Stimulated activated CD8-positive, alpha-beta memory T cell treated with anti-CD3 and anti-CD28 coated beads, Interleukin-4, amount 100 ng/mL, for 24 hours (primary cell): ENCODE data around the gene PRAC2.
"Not testable (repeated sequence)": the region's sequence is repeated elsewhere in the genome, so short reads cannot be mapped to it uniquely, and the experiment has no call there.

ENCODE experiments used
- DNase-seq: peaks from one replicate; pipeline ENCODE4 v3.0.0-alpha.2; 2020; ENCODE audit warnings: low read depth

PRAC2 gene

GRCh38 chr17:48722915-48723422, at the start of gene PRAC2:
Gene PRAC2, plus strand, starts transcription at chr17:48723185. Its CDS starts 1,226 bp downstream, at chr17:48724411.
- no peak for DNase-seq

GRCh38 chr17:48676963-48677558, 45.9 kb upstream of the PRAC2 start:
- no peak for DNase-seq

- DNase-seq: peak; percentile 57
Measured at GRCh38 chr17:48678141-48678971, 44.6 kb upstream of the PRAC2 start.

- DNase-seq: no peak
Measured at GRCh38 chr17:48679385-48680096, 43.4 kb upstream of the PRAC2 start.

- DNase-seq: no peak
Measured at GRCh38 chr17:48681609-48682008, 41.4 kb upstream of the PRAC2 start.

- no peak for DNase-seq
Measured at GRCh38 chr17:48690655-48691054, 32.3 kb upstream of the PRAC2 start.

GRCh38 chr17:48692049-48692448, 30.9 kb upstream of the PRAC2 start:
- DNase-seq: no peak

GRCh38 chr17:48693178-48693577, 29.8 kb upstream of the PRAC2 start:
- no peak for DNase-seq

GRCh38 chr17:48701864-48702532, 21.0 kb upstream of the PRAC2 start:
- DNase-seq: no peak

- no peak for DNase-seq
Measured at GRCh38 chr17:48704361-48705248, 18.4 kb upstream of the PRAC2 start.

GRCh38 chr17:48711128-48711527, 11.9 kb upstream of the PRAC2 start:
- no peak for DNase-seq

GRCh38 chr17:48715496-48716399, 7.2 kb upstream of the PRAC2 start:
- DNase-seq: no peak

GRCh38 chr17:48716549-48716948, 6.4 kb upstream of the PRAC2 start:
- DNase-seq: not testable (repeated sequence)

- no peak for DNase-seq
Measured at GRCh38 chr17:48717367-48718226, 5.4 kb upstream of the PRAC2 start.

- no peak for DNase-seq
Measured at GRCh38 chr17:48718227-48718760, 4.7 kb upstream of the PRAC2 start.

- DNase-seq: no peak
Measured at GRCh38 chr17:48718761-48719641, 4.0 kb upstream of the PRAC2 start.

- DNase-seq: no peak
Measured at GRCh38 chr17:48719642-48720265, 3.2 kb upstream of the PRAC2 start.
